ENCODE measurements around the gene PDE5A.
"Not testable (repeated sequence)": the region's sequence is repeated elsewhere in the genome, so short reads cannot be mapped to it uniquely, and the experiment has no call there.

The PDE5A gene

DNA sequence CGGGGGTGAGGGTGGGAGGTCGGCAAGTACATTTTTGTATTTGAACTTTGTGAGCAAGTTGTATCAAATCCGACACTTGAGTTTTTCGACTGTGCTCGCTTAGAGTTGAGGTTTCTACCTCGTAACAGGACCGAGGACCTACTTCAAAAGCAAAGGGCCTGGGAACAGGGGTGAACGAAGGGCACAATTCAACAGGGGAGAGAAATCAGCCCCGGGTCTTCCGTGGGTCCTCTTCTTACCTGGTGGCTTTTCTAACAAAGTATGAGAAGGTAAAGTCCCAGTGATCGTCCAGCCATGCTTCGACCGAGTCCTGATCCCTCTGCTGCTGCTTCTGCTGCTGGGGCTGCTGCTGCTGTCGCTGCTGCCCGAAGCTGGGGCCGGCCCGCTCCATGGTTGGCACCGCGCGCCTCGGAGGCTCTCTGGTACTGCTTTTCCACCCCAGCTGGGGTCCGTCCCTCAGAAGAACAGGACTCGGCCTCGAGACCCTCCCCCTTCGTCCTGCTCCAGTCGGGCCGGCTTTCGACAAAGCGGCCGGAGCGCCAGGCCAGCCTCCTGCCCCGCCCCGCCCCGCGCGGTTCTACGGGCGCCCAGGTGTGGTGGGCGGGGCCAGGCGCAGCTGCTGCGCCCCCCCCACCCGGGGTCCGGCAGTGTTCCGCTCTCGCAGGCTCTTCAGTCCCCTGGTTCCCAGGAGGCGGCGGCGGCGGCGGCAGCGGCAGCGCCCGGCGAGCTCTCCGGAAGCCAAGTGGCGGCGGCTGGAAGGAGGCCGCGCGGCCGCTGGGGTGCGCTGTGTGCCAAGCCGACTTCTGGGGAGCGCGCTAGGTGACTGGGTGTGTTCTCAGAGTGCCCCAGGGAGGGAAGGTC, at the start of gene PDE5A:
Gene PDE5A, minus strand, starts transcription at position 524 of the 861 bp plus-strand sequence. Its CDS starts 133 bp downstream, at position 391.
- peak; percentile 40 for DNase-seq

DNA sequence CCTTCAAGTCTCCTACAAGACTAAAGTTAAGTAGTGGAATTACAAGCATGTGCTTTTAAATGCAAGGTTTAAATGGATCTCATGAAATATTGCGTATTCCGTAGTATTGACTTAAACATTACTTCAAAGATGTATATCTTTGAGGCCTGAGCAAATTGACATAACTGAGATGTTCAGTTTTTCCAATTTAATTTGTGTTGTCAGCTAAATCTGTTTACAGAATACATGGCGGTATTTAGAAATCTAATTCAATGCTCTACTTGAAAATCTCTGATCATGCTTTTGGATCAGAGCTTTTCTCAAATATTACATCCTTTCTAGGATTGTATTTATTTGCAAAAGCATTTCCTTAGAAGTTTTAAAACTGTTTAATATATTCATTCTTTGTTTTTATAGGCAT, 47.5 kb upstream of the PDE5A start:
- DNase-seq = no peak

DNA sequence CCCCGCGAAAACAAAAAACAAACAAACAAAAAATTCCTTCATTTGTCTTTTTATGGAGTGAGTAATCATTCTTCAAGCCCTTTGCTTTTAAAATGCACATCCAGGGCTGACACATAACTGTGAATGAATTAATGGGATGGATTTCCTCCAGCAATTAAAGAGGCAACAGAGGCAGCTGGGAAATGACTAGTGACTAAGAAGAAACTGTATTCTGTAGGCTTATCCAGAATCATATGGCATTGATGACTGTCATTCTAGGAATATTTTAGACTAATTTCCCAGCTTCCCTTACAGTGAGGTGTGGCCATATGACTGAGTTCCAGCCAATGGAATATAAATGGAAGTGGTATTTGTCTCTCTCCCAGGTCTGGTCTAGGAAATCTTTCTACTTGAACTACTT, 46.8 kb upstream of the PDE5A start:
- no peak for DNase-seq

GRCh38 chr4:119672938-119673337, 44.3 kb upstream of the PDE5A start:
- no peak for DNase-seq

DNA sequence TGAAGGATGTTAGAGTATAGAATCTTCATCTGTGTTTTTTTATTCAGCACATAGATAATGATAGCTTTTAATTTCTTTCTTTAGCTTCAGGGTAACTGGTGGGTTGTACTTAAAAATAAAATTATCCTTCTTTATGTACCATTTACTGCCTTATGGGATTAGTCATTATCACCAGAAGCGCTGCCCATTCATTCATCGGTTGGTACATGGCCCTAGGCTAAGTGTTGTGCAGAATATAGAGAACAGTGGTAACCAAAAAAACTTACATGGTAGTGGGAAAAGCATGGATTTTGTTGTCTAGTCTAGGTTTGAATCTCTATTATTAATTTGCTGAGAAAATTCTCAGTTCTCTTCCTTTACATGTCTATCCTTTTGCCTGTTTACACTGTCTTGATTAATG, 43.5 kb upstream of the PDE5A start:
- DNase-seq = no peak

- no peak for DNase-seq
Observed at GRCh38 chr4:119671205-119671604, 42.6 kb upstream of the PDE5A start.

DNA sequence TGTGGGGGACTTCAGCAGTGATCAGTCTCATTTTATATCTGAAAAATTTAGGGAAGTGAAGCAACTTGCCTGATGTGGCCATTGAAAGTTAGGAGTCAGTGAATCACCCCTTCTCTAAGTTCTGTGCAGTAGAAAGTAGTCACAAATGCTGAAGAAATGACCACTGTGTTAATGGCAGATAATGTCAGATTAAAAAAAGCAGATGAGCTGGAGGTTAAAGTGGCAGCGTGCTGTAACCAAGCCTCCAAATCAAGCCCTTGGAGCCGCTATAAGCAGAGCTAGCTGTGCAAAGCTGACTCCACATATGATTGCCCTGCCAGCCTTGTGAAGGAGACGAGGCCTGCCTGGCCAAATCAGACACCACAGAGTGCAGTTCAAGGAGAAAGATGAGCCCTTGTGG, 39.2 kb upstream of the PDE5A start:
- DNase-seq = no peak

GRCh38 chr4:119666653-119667091, 38.1 kb upstream of the PDE5A start:
- DNase-seq = no peak

DNA sequence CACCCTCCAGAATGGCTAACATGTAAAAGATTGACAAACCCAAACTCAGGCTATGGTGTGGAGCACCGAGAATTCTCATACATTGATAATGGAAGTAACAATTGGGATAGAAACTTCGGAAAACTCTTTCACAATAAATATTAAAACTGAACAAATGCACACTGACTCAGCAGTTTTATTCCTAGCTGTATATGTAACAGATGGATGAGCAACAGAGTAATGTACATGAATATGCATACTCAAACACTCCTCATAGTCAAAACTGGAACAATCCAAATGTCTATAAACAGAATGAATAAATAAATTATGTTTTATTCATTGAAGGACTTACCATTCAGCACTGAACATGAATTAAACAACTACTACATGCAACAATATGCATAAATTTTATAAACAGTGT, 37.1 kb upstream of the PDE5A start:
- no peak for DNase-seq

- DNase-seq = no peak
Observed at GRCh38 chr4:119664168-119664907, 35.7 kb upstream of the PDE5A start.

DNA sequence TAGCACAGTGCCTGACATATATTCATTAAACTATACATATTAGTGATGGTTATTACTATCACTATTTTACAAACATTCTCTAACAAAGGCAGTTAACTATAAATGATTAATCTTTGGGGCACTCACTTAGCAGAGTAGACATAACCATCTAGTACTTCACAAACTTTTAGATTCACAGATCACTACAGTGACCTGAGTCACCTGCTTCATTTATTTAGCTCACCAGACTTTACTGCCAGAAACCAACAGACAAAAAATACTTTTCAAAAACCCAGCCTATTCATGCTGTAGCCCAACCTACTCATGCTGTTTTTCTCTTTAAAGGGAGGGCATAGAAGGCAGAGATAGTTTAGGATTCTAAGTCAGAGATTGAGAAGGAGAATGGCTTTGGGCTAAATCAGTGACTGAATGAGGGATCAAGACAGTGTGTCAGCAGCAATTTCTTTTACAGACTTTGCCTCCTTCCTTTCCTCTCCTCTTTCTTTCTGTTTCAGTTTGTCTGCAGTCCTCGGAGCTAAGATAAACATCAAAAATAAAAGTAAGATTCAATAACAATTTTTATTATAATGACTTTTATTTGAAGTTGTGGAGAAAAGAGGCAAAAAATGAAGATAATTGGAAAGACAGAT, 34.7 kb upstream of the PDE5A start:
- DNase-seq = no peak

GRCh38 chr4:119662612-119663011, 34.0 kb upstream of the PDE5A start:
- not testable (repeated sequence) for DNase-seq

DNA sequence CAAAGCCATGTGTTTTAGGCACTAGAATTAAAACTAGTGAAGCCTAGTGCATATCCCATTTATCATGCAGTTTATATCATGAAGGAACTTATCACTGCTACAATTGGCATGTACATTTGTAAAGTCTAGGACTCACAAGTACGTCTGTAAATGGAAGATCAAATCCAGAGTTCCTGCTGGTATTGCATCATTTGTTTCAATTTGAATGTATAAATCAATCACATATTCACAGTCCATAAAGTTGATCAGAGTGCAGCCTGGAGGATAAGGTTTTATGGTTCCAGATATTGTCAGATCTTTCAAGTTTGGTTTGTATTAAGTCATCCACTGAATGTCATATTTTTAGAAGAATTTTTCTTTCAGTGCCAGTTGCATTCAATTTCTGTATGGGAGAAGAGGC, 32.6 kb upstream of the PDE5A start:
- no peak for DNase-seq

DNA sequence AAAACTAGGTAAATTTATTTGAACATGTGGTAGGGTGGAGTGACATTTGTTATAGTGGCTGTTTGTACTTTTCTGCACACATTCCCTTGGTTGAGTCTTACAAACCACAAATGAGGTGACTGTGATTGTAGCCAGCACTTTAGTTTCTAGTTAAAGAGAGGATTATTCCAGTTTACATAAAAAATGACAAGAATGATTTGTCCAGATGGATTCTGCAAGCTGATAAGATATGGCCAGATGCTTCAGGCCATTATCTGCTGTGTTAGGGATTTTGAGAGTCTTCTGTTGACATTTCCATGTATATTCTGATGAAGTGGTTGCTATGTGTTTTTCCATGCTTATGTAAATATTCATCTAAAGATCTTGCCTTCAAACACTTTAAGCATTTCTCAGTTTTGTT, 31.0 kb upstream of the PDE5A start:
- DNase-seq = peak; percentile 38

DNA sequence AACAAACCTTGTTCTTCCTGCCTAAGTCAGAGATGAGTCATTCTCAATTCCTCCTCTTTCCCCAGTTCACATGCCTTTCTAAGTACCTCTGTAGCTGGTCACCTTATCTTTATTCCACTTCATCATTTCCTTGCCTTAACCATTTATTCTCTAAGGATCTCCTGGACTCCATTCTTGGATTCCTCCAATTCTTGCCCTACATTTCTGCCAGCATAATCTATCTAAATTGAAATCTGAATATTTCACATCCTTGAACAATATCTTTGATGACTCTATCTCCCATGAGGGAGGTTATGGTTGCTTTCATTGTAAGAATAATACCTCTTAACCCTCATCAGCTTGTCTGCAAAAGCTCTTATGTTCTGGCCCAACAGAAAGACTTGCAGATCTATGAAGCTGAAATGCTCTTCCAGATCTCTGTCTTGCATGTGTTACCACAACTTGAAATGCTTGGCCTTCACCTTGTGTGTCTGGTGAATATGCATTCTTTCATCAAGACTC, 28.6 kb upstream of the PDE5A start:
- DNase-seq = no peak

DNA sequence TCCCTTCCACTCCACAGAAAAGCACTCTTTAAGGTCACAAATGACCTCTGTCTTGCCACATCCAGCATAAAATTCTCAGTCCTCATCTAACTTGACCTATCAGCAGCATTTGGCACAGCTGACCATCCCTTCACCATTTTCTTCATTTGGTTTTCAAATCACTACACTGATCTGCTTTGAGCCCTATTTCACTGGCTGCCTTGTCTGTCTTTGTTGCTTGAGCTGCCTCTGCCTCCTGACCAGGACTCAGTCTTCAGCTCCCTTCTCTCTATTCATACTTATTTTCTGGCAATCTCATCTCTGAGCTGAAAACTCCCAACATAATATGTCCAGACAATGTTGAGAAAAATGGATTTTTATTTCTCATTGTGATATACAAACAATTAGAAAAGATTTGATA, 27.7 kb upstream of the PDE5A start:
- no peak for DNase-seq

GRCh38 chr4:119655111-119655837, 26.7 kb upstream of the PDE5A start:
- no peak for DNase-seq

GRCh38 chr4:119653990-119654389, 25.4 kb upstream of the PDE5A start:
- no peak for DNase-seq

- DNase-seq = no peak
Observed at GRCh38 chr4:119652998-119653397, 24.4 kb upstream of the PDE5A start.

DNA sequence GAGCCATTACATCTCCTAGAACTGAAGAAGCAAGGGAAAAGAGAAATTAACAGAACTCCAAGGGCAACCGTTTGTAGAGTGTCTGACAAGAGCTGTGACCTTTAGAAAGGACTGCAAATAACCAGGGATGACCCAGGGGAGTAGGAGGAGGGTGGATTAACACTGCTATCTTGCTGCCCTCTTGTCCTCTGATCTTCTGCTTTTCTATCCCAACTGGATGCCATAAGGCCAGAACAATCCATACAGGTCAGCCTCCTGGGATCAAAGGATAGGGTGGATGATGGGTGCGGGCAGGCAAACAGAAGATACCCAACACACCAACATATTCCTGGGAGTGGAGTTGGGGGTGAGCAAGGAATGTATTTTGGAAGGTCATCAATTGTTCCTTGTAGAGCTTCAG, 19.8 kb upstream of the PDE5A start:
- DNase-seq = no peak

DNA sequence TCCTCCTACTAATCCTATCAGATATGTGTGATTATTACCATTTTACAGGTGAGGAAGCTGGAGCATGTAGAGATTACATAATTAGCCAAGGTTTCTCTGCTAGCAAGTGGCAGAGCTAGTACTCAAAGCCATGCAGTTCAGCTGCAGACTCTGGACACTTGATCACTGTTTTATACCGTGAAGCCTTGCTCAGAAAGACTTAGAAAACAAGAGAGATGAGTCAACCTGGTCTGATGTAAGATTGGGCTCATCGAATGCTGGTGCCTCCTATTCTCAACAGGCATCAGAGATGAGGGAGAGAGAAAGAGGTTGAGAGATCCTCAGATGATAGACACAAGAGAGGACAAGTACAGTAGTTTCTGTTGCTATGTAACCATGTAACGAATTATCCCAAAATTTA, 19.0 kb upstream of the PDE5A start:
- no peak for DNase-seq

- DNase-seq = no peak
Observed at GRCh38 chr4:119646347-119647071, 17.9 kb upstream of the PDE5A start.

All from SHP77 treated with DMSO at 0.1 percent for 48 hours (cell line).